MM.1S (cell line): Measurements from ENCODE around the gene HSBP1L1.

Source experiments
- EZH2 ChIP-seq: fragments of 300-600 bp; sonication (generic); optimal IDR thresholded peaks from 2 replicates; pipeline ENCODE3; 2017; ENCODE audit warnings: low read depth, mild to moderate bottlenecking, antibody characterized with exemption, low read length, mixed read lengths
- EZH2phosphoT487 ChIP-seq: fragments of 300-600 bp; sonication (generic); IDR thresholded peaks from 2 replicates; pipeline ENCODE4 v1.6.1; 2018; ENCODE audit warnings: antibody characterized with exemption, low read length
- TF ChIP-seq, protein P1 (sequence below): fragments of 300-600 bp; sonication (generic); IDR thresholded peaks from 2 replicates; pipeline ENCODE4 v1.5.1; 2016; ENCODE audit warnings: antibody characterized with exemption, low read length, mixed read lengths

DNA sequence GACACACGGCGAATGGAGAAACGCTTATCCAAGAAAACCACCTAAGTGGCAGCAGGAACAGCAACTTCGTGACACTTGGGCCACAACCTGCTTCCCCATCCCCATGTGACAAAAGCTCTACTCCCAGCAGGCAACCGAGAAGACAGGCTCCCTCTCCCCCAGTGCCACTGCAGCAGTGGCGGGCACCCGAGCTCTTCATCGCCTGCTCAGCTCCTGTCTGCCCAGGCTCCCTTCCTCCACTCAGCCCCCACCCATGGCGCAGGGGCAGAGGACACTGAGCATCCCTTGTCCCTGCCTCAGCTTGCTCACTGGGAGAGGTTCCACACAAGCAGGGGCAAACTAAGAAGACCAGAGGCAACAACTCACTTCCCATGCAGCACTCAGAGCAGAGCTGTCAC lies 35.9 kb upstream of the HSBP1L1 start:
- TF ChIP-seq, protein P1, sequence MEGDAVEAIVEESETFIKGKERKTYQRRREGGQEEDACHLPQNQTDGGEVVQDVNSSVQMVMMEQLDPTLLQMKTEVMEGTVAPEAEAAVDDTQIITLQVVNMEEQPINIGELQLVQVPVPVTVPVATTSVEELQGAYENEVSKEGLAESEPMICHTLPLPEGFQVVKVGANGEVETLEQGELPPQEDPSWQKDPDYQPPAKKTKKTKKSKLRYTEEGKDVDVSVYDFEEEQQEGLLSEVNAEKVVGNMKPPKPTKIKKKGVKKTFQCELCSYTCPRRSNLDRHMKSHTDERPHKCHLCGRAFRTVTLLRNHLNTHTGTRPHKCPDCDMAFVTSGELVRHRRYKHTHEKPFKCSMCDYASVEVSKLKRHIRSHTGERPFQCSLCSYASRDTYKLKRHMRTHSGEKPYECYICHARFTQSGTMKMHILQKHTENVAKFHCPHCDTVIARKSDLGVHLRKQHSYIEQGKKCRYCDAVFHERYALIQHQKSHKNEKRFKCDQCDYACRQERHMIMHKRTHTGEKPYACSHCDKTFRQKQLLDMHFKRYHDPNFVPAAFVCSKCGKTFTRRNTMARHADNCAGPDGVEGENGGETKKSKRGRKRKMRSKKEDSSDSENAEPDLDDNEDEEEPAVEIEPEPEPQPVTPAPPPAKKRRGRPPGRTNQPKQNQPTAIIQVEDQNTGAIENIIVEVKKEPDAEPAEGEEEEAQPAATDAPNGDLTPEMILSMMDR = no peak
- TF ChIP-seq EZH2phosphoT487 (no peak), EZH2 (no peak)
